GM19240 (cell line): ENCODE results near the gene AMBP.
"Not testable (repeated sequence)": the region's sequence is repeated elsewhere in the genome, so short reads cannot be mapped to it uniquely, and the experiment has no call there.

Source experiments
- DNase-seq: peaks from one replicate; pipeline ENCODE4 v3.0.0; 2011; ENCODE audit warnings: low spot score; ENCODE audit not compliant: insufficient read length

AMBP gene

DNA sequence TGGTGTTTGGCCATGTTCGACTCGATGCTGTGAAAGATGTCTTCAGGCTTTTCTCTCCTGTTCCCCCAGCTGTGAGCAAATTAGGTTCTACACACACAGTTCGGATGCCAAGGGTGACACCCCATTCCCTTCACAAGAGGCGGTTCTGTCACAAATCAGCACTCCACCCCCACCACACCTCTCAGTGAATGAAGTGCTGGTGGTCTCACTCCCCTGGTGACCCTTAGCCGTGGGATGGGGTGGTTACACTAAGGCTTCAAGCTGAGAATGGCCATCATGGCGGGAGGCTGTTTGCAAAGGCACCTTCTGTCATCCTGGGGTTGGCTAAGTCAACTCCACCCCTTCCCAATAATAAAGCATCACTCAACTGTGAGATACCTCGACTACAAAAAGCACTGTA lies 26.4 kb downstream of the AMBP start:
- no peak for DNase-seq

GRCh38 chr9:114051281-114051680 lies 26.8 kb downstream of the AMBP start:
- no peak for DNase-seq

- DNase-seq, result no peak
These were observed 27.5 kb downstream of the AMBP start for GRCh38 chr9:114050646-114051045.

- no peak for DNase-seq
These were observed 27.9 kb downstream of the AMBP start for GRCh38 chr9:114050226-114050568.

- no peak for DNase-seq
These were observed 28.5 kb downstream of the AMBP start for GRCh38 chr9:114049441-114050225.

DNA sequence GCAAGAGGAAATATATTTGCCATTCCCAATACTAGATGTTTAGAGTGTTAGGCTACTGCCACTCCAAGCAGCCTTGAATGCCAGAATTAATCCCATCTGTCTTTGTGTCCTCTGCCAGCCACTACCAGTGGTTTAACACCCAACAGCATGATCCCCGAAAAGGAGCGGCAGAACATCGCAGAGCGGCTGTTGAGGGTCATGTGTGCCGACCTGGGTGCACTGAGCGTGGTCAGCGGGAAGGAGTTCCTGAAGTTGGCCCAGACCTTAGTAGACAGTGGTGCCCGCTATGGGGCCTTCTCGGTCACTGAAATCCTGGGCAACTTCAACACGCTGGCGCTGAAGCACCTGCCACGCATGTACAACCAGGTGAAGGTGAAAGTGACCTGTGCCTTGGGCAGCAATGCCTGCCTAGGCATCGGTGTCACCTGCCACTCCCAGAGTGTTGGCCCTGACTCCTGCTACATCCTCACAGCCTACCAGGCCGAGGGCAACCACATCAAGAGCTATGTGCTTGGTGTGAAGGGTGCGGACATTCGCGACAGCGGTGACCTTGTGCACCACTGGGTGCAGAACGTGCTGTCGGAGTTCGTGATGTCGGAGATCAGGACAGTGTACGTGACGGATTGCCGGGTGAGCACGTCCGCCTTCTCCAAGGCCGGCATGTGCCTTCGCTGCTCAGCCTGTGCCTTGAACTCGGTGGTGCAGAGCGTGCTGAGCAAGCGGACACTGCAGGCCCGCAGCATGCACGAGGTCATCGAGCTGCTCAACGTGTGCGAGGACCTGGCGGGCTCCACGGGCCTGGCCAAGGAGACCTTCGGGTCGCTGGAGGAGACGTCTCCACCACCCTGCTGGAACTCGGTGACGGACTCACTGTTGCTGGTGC lies 29.3 kb downstream of the AMBP start:
- no peak for DNase-seq

- DNase-seq, result no peak
These were observed 30.4 kb downstream of the AMBP start for GRCh38 chr9:114047717-114048116.

DNA sequence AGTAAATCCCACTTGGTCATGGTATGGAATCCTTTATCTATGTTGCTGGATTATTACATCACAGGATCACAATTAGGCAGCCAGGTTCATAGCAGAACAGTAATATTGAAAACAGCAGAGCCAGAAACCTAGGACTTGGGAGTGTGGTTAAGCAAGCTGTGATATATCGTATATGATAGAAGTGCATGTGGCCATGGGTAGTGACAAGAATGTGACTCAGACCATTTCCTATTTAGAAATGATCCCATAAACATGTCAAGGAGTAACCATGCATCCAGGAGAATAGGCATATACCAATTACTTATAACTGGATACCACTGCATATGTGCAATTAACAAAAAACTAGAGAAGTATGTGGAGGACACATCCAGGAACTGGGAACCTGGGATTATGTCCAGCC lies 31.2 kb downstream of the AMBP start:
- no peak for DNase-seq

- DNase-seq, result no peak
These were observed 31.8 kb downstream of the AMBP start for GRCh38 chr9:114046237-114046755.

DNA sequence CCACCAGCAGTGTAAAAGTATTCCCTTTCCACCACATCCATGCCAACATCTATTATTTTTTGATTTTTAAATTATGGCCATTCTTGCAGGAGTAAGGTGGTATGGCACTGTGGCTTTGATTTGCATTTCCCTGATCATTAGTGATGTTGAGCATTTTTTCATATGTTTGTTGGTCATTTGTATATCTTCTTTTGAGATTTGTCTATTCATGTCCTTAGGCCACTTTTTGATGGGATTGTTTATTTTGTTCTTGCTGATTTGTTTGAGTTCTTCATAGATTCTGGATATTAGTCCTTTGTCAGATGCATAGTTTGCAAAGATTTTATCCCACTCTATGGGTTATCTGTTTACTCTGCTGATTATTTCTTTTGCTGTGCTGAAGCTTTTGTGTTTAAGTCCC lies 34.4 kb downstream of the AMBP start:
- not testable (repeated sequence) for DNase-seq

- no peak for DNase-seq
These were observed 38.6 kb downstream of the AMBP start for GRCh38 chr9:114039484-114039883.

DNA sequence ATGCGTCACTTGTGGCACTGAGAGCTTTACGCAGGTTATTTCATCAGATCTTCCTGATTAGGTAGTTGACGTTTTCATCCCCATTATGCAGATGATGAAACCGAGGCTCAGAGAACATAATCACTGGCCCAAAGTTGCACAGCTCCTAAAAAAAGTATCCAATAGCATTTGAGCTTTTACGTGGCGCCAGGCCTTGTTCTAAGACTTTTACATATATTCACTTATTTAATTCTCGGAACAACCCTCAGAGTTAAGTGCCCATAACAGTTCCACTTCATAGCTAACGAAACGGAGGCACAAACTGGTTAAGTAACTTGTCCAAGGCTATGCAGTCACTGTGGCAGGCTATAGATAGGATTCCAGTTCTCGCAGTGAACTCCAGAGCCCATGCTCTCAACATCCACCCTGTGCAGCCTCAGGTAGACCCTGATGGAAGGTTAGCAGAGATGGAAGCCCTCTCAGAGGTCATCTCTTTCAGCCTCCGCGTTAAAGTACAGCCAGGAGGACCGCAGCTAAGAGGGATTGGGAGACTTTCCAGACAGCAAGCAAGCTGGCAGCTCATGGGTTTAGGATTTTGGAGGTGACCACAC lies 39.3 kb downstream of the AMBP start:
- no peak for DNase-seq

DNA sequence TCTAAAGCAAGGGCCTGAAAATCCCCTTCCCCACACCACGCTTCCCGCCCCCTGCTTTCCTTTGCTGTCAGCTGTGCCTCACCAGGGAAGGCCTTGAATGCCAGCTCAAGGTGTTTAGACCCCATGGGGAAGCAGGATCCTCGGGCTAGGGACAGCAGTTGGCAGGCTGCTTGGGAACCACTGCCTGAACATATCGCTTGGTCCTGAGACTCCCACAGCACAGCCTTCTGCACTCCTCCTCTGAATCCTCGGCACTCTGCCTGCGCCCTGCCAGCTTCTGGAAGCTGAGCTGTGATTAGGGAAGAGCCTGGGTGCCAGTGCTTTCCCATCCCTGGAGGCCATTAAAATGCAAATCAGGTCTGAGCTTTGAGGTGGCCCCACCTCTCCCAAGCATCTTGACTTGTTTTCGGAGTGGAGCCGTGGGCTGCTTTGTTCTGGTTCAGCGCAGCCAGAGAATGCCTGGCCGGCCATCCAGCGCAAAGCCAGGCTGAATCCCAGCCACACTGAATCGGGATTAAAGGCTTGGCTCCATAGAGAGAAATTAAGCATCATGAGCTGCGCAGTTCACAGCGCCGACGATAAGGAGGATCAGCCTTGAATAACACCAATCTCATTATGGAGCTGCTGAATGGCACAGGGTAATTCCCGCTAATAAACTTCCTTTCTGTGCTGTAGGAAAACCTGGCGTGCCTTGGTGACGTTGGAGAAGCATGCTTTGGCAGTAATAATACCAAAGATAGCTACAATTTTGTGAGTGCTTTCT lies 40.0 kb downstream of the AMBP start:
- DNase-seq, result no peak

DNA sequence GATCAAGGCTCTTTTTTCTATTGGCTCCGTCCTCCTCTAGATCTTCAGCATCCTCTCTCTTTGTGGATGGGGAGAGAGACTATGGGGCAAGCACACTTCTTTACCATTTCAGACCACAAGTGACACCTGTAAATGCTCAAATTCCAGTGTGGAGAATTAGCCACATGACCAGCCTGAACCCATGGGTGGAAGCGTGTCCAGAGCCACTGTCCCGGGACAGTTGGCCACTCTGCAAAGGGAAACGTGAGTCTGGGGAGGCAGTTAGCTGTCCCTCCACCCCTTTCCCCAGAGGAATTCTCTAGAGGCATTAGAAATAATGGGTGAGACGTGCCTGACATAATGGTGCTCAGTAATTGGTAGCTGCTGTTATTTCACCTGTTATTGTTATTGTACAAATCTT lies 40.9 kb downstream of the AMBP start:
- DNase-seq, result no peak

DNA sequence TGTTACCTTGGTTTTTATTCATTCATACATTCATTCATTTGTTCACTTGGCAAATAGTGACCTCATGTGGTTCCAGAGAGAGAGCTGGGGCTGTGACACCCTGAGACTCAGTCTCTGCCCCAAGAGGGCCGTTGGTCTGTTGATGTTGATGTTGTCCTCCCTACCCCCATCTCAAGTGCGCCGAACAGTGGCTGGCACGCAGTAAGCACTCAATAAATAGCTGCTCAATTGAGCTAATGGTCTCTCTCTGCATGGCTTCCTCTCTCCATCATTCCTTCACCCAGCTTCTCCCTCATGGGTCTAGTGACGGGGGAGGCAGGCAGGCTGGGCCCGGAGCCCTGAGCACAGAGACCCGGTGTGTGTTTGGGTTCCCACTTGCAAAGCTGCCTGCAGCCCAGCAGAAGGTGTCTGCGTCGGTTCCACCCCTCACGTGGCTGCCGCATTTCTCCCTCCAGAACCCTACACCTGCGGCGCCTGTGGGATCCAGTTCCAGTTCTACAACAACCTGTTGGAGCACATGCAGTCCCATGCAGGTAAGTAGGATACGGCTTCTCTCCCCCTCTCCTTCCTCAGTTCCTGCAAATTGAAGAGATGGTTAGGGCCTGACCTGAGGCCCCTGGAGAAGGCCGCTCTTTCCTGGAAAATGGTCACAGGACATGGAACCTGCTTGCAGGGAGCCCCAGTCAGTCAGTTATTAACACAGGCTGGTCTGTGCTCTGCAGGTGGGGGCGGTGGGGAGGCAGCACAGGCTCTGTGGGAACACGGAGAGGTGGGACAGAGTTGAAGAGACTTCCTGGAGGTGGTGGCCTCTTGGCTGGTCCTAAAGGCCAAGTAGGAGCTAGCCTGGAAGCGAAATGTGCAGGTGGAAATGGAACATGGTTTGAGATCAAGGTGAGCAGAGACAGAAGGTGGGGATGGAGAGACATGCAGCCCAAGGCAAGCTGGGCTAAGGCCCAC lies 42.0 kb downstream of the AMBP start:
- DNase-seq, result no peak

GRCh38 chr9:114035221-114035844 lies 42.8 kb downstream of the AMBP start:
- no peak for DNase-seq

DNA sequence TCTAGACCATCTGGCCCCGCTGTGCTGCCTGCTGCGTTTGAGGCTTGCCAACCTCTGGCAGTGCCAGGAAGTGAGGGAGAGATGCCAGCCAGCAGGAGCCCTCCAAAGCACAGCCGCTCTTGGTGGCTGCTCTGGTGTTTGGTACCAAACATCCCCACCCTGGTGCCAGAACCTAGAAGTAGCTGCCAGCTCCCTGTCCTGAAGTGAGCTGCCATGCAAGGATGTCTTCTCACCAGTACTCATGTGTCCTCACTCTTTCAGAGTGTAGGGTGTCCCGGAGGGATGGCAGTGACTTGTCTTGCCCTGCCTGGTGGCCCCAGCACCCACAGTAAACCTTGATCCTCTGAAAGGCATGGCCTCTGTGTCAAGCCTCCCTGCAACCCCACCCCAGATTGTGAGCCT lies 43.4 kb downstream of the AMBP start:
- no peak for DNase-seq

DNA sequence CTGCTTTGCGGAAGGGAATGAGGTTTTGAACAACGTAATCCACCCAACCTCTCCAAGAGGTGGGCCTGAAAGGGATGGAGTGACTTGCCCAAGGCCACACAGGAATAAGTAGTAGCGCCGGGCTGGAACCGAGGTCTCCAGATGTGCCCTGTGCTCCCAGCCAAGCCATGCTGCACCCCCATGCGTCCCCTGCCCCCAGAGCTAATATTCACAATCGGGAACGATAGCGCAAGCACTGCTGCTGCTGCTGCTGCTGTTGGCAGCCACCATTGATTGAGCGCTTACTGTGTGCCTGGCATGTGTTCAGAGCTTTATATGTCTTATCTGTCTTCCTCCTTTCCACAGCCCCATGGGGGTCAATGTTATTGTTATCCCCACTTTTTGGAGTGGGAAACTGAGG lies 43.9 kb downstream of the AMBP start:
- no peak for DNase-seq

DNA sequence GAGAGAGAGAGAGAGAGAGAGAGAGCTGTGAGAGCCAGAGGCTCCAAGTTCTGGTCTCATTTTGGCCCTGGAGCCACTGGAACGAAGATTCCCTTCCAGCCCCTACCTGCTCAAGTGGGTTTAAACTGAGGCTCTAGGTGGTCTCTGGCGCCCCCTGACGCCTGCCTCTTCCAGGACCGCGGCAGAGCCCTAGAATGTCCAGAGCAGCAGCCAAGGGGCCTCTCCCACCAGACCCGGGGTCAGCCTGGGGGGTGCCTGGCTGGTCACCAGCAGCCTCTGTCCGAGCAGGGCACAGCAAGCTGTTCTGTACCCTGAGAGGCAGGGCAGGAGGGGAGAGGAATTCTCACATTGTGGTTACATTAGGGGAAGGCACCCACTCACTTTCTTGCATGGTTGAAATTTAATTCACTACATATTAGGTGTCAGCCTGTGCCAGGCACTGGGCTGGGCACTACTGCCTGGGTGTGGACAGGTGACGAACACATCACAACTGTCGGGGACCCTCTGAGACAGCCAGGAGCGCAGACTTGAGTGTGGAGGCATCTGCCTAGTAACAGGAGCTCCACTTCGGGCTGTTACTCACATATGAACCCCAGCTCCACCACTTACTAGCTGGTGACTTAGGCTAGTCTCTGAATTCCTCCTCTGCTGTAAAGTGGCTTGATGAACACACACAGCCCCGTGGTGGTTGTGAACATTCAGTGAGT lies 44.5 kb downstream of the AMBP start:
- DNase-seq, result no peak
